H9 (cell line): ENCODE results near the gene GCA. TPM values are rescaled to one million over a fixed set of nuclear protein-coding genes. Genes with fewer than 3 reads are reported as not detected.

Experiments used
- DNase-seq: peaks from one replicate; pipeline ENCODE4 v3.0.0-alpha.2; 2017
- H2AFZ ChIP-seq: one replicate; pipeline ENCODE4 v1.6.1; 2013; ENCODE audit warnings: mild to moderate bottlenecking, low read length, control low read depth, moderate library complexity
- H2AK5ac ChIP-seq: 2 replicates; pipeline ENCODE4 v1.6.1; 2013; ENCODE audit warnings: low read length, control low read depth, mixed read lengths; ENCODE audit not compliant: insufficient read length
- H2BK120ac ChIP-seq: one replicate; pipeline ENCODE4 v1.6.1; 2013; ENCODE audit warnings: low read depth, mild to moderate bottlenecking, low read length, control low read depth, inconsistent platforms; ENCODE audit not compliant: poor library complexity, severe bottlenecking
- H2BK12ac ChIP-seq: 2 replicates; pipeline ENCODE4 v1.6.1; 2013; ENCODE audit warnings: low read length, control low read depth, mixed read lengths, low read depth; ENCODE audit not compliant: insufficient read length
- H2BK15ac ChIP-seq: 2 replicates; pipeline ENCODE4 v1.6.1; 2013; ENCODE audit warnings: low read depth, low read length, control low read depth
- H2BK20ac ChIP-seq: one replicate; pipeline ENCODE4 v1.6.1; 2013; ENCODE audit warnings: low read depth, mild to moderate bottlenecking, low read length, control low read depth, inconsistent platforms; ENCODE audit not compliant: poor library complexity, severe bottlenecking
- H2BK5ac ChIP-seq: 2 replicates; pipeline ENCODE4 v1.6.1; 2013; ENCODE audit warnings: low read length, control low read depth, mixed read lengths; ENCODE audit not compliant: insufficient read length
- H3K14ac ChIP-seq: 2 replicates; pipeline ENCODE4 v1.6.1; 2013; ENCODE audit warnings: low read length, control low read depth; ENCODE audit not compliant: insufficient read depth
- H3K18ac ChIP-seq: 2 replicates; pipeline ENCODE4 v1.6.1; 2013; ENCODE audit warnings: low read depth, mild to moderate bottlenecking, mixed read lengths, low read length, control low read depth; ENCODE audit not compliant: insufficient read length
- H3K23ac ChIP-seq: 2 replicates; pipeline ENCODE4 v1.6.1; 2013; ENCODE audit warnings: low read length, control low read depth, mixed read lengths, low read depth; ENCODE audit not compliant: insufficient read length
- H3K23me2 ChIP-seq: 2 replicates; pipeline ENCODE4 v1.6.1; 2013; ENCODE audit warnings: low read depth, mild to moderate bottlenecking, mixed read lengths, low read length, control low read depth; ENCODE audit not compliant: insufficient read length, poor library complexity, severe bottlenecking
- H3K27ac ChIP-seq: 2 replicates; pipeline ENCODE4 v1.5.1; 2013; ENCODE audit warnings: low read length, control low read depth, mixed read lengths, low read depth; ENCODE audit not compliant: insufficient read length
- H3K27me3 ChIP-seq: 2 replicates; pipeline ENCODE4 v1.6.1; 2013; ENCODE audit warnings: low read length, control low read depth, inconsistent platforms; ENCODE audit not compliant: insufficient read depth
- H3K4ac ChIP-seq: 2 replicates; pipeline ENCODE4 v1.6.1; 2013; ENCODE audit warnings: low read depth, mild to moderate bottlenecking, control low read depth, inconsistent platforms, low read length, moderate library complexity
- H3K4me1 ChIP-seq: 2 replicates; pipeline ENCODE4 v1.6.1; 2013; ENCODE audit warnings: low read length, control low read depth, inconsistent platforms; ENCODE audit not compliant: insufficient read depth
- H3K4me2 ChIP-seq: 2 replicates; pipeline ENCODE4 v1.6.1; 2013; ENCODE audit warnings: low read length, control low read depth, mixed read lengths; ENCODE audit not compliant: insufficient read length, insufficient read depth
- H3K56ac ChIP-seq: 2 replicates; pipeline ENCODE4 v1.6.1; 2013; ENCODE audit warnings: low read depth, mild to moderate bottlenecking, mixed read lengths, low read length, control low read depth; ENCODE audit not compliant: insufficient read length
- H3K79me1 ChIP-seq: 2 replicates; pipeline ENCODE4 v1.6.1; 2013; ENCODE audit warnings: low read depth, mild to moderate bottlenecking, moderate library complexity, low read length, control low read depth, inconsistent platforms; ENCODE audit not compliant: insufficient read depth, poor library complexity, severe bottlenecking
- H3K79me2 ChIP-seq: 2 replicates; pipeline ENCODE4 v1.6.1; 2013; ENCODE audit warnings: low read length, control low read depth, inconsistent platforms; ENCODE audit not compliant: insufficient read depth
- H3K9ac ChIP-seq: 2 replicates; pipeline ENCODE4 v1.6.1; 2013; ENCODE audit warnings: low read length, control low read depth, mixed read lengths; ENCODE audit not compliant: insufficient read length; ENCODE audit errors: extremely low read depth
- H3K9me3 ChIP-seq: one replicate; pipeline ENCODE4 v1.6.1; 2013; ENCODE audit warnings: low read depth, low read length, inconsistent platforms; ENCODE audit not compliant: control insufficient read depth
- H3T11ph ChIP-seq: one replicate; pipeline ENCODE4 v1.6.1; 2013; ENCODE audit warnings: mild to moderate bottlenecking, low read length, control low read depth, inconsistent platforms
- H4K20me1 ChIP-seq: one replicate; pipeline ENCODE4 v1.6.1; 2013; ENCODE audit not compliant: control insufficient read depth, insufficient read length, insufficient read depth
- H4K5ac ChIP-seq: 2 replicates; pipeline ENCODE4 v1.6.1; 2013; ENCODE audit warnings: low read depth, mild to moderate bottlenecking, mixed read lengths, low read length, control low read depth; ENCODE audit not compliant: insufficient read length
- H4K8ac ChIP-seq: replicated peaks from 2 replicates; pipeline ENCODE4 v1.6.1; 2013; ENCODE audit warnings: low read length, control low read depth, mixed read lengths, low read depth; ENCODE audit not compliant: insufficient read length
- H4K91ac ChIP-seq: 2 replicates; pipeline ENCODE4 v1.6.1; 2013; ENCODE audit warnings: low read depth, mild to moderate bottlenecking, moderate library complexity, mixed read lengths, low read length, control low read depth; ENCODE audit not compliant: insufficient read length
- H3K27ac Mint-ChIP-seq, 3 experiments: 2 replicates in 2 of 3; 3 replicates in 1 of 3; pipeline ENCODE4 v1.8.0; 2020 to 2021; ENCODE audit warnings: mixed read lengths in 3 of 3, mild to moderate bottlenecking in 1 of 3, moderate library complexity in 1 of 3
- H3K27me3 Mint-ChIP-seq: 2 replicates; pipeline ENCODE4 v1.8.0; 2021; ENCODE audit warnings: low read depth, mild to moderate bottlenecking, moderate library complexity, mixed read lengths
- H3K36me3 Mint-ChIP-seq, 3 experiments: 2 replicates in 2 of 3; 3 replicates in 1 of 3; pipeline ENCODE4 v1.8.0; 2020 to 2021; ENCODE audit warnings: low read depth in 3 of 3, mixed read lengths in 3 of 3; ENCODE audit not compliant: insufficient read depth in 1 of 3
- H3K4me1 Mint-ChIP-seq, 2 experiments: 2 replicates each; pipeline ENCODE4 v1.8.0; 2020; ENCODE audit warnings: mixed read lengths in 2 of 2
- H3K4me3 Mint-ChIP-seq, 2 experiments: 2 replicates in 1 of 2; 3 replicates in 1 of 2; pipeline ENCODE4 v1.8.0; 2020 to 2021; ENCODE audit warnings: mild to moderate bottlenecking in 2 of 2, mixed read lengths in 2 of 2, moderate library complexity in 1 of 2
- H3K9me3 Mint-ChIP-seq, 2 experiments: 2 replicates in 1 of 2; 3 replicates in 1 of 2; pipeline ENCODE4 v1.8.0; 2020; ENCODE audit warnings: mild to moderate bottlenecking in 2 of 2, mixed read lengths in 2 of 2, moderate library complexity in 1 of 2
- CTCF ChIP-seq: fragments of 200-600 bp; sonication (generic); conservative IDR thresholded peaks from 3 replicates; pipeline ENCODE4 v1.8.0; 2021; ENCODE audit warnings: antibody characterized with exemption, mild to moderate bottlenecking
- WGBS: extraction: QIAGEN DNeasy Blood & Tissue Kit; methylation state at CpG from one replicate; pipeline ENCODE4 v1.1.7; 2013; ENCODE audit warnings: missing lambda C conversion rate, low lambda C conversion rate, mixed read lengths; ENCODE audit not compliant: insufficient read length; ENCODE audit errors: extremely low coverage; 5-methylcytosine and 5-hydroxymethylcytosine counted together
- total RNA-seq: library from RNA; stranded (reverse); gene quantifications from 2 replicates; pipeline ENCODE4 v1.2.1, GENCODE V29; 2021

GCA gene
- total RNA-seq, 1 experiment from 2014 or later = 31.0 TPM

GRCh38 chr2:162344617-162344950, 652 bp downstream of the GCA start:
- no peak for DNase-seq
- Mint-ChIP-seq H3K9me3 (no peaks in the 10 kb centered on the region), H3K4me1 (peaks cover 10 to 13% of the 10 kb centered on the region in 2 experiments), H3K27me3 (peaks cover 12% of the 10 kb centered on the region), H3K27ac (peak overlapping the region; percentile 65 to 90 (median 72)), H3K4me3 (peak overlapping the region; percentile 91 to 98), H3K36me3 (no peaks in the 10 kb centered on the region)
- peak overlapping the region; percentile 66 for H3K9ac ChIP-seq
- WGBS = no CpG with 5 or more reads among the region's 8 CpGs
- H3K14ac ChIP-seq = no peak overlapping the region
- no peak for TF ChIP-seq CTCF
- H3K79me2 ChIP-seq = no peaks in the 10 kb centered on the region; the same call in 1 of the 2 replicates
- no peaks in the 10 kb centered on the region for H3K79me1 ChIP-seq
- H2BK20ac ChIP-seq = no peak overlapping the region
- no peak overlapping the region for H4K91ac ChIP-seq
- no peak overlapping the region for H4K8ac ChIP-seq
- no peak overlapping the region for H2BK12ac ChIP-seq
- no peak overlapping the region for H4K5ac ChIP-seq
- no peak overlapping the region for H3K27ac ChIP-seq
- H3K4me2 ChIP-seq = peak overlapping the region; percentile 59
- H2BK120ac ChIP-seq = no peak overlapping the region
- no peaks in the 10 kb centered on the region for H3K4me1 ChIP-seq
- H3K9me3 ChIP-seq = no peaks in the 10 kb centered on the region
- no peak overlapping the region for H3K18ac ChIP-seq
- no peak overlapping the region for H3K56ac ChIP-seq
- H4K20me1 ChIP-seq = no peaks in the 10 kb centered on the region
- no peak overlapping the region for H3K23ac ChIP-seq
- no peak overlapping the region for H2BK15ac ChIP-seq
- H3K23me2 ChIP-seq = peaks cover 3% of the 10 kb centered on the region
- H3T11ph ChIP-seq = no peak overlapping the region
- no peaks in the 10 kb centered on the region for H3K27me3 ChIP-seq
- no peak overlapping the region for H2AK5ac ChIP-seq
- H2BK5ac ChIP-seq = no peak overlapping the region
- no peak overlapping the region for H3K4ac ChIP-seq
- peak overlapping the region; percentile 4 for H2AFZ ChIP-seq
